Activated CD4-positive, alpha-beta T cell treated with anti-CD3 and anti-CD28 coated beads, Interleukin-2, amount 10 ng/mL, durations not matched to agents 7 days and 5 days (primary cell): ENCODE measurements around the gene LRGUK. TPM values are rescaled to one million over a fixed set of nuclear protein-coding genes. Genes with fewer than 3 reads are reported as not detected.

Source experiments
- CTCF ChIA-PET: fragments of 350-600 bp; sonication (Branson Sonifier 250); formaldehyde crosslinking; loops from one replicate; lab custom pipeline; 2021; ENCODE audit warnings: antibody characterized with exemption; lab: Charles Lee
- POLR2A ChIA-PET: fragments of 350-600 bp; sonication (Branson Sonifier 250); formaldehyde crosslinking; loops from one replicate; lab custom pipeline; 2021; ENCODE audit warnings: antibody characterized with exemption; lab: Charles Lee
- DNase-seq: peaks from one replicate; pipeline ENCODE4 v3.0.0-alpha.2; 2020
- H3K27ac Mint-ChIP-seq: one replicate; pipeline ENCODE4 v1.8.0; 2021; ENCODE audit warnings: mild to moderate bottlenecking, moderate library complexity, mixed read lengths
- H3K27me3 Mint-ChIP-seq: one replicate; pipeline ENCODE4 v1.8.0; 2021; ENCODE audit warnings: mixed read lengths
- H3K36me3 Mint-ChIP-seq: one replicate; pipeline ENCODE4 v1.8.0; 2021; ENCODE audit warnings: low read depth, mixed read lengths
- H3K4me1 Mint-ChIP-seq: one replicate; pipeline ENCODE4 v1.8.0; 2021; ENCODE audit warnings: mixed read lengths
- H3K4me3 Mint-ChIP-seq: one replicate; pipeline ENCODE4 v1.8.0; 2021; ENCODE audit warnings: mild to moderate bottlenecking, moderate library complexity, mixed read lengths
- H3K9me3 Mint-ChIP-seq: one replicate; pipeline ENCODE4 v1.8.0; 2021; ENCODE audit warnings: mixed read lengths
- total RNA-seq, 2 experiments: library from RNA; stranded (reverse); gene quantifications; one replicate each; pipeline ENCODE4 v1.2.3, GENCODE V29; 2021

Gene LRGUK
- total RNA-seq, 2 experiments from 2014 or later, result 0.17 to 0.25 TPM

DNA sequence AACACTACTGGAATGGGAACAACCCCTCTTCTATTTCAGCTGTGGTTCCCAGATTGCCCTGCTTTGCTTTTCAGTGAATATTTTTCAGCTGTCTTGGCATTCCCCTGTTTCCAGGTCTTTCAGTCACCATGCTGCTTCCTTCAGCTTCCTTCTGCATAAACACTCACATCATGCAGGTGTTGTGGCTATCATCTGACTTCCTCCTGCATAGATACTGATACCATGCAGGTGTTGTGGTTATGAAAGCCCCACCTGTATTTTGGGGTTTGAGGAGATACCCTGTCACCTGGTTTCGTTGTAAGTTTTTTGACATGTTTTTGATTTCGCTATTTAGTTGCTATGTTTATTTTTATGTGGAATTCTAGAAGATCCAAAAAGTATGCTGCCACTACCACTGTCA, 118.1 kb downstream of the LRGUK start:
- Mint-ChIP-seq H3K4me3 (no peak overlapping the region), H3K27me3 (peaks cover 2% of the 10 kb centered on the region), H3K9me3 (peaks cover 3% of the 10 kb centered on the region), H3K36me3 (no peaks in the 10 kb centered on the region), H3K27ac (no peak overlapping the region), H3K4me1 (no peaks in the 10 kb centered on the region)
- ChIA-PET CTCF (no interaction called here), POLR2A (no interaction called here)
- no peak for DNase-seq

DNA sequence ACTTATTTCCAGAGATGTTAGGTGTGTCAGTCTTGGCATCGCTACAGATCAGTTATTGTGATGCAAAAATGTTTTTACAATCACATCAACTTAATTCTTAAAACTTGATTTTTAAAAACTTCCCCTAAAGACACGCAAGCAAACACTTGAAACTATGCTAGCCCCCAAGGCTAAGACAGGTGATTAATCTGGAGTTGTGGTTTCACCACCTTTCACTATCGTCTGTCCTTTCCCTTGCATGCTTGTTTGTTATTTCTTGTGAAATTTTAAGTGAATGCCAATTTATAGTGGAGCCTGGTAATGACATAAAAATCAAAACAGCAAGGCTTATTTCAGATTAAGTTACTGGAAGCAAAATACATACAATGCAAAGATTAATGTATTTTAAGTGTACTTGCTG, 119.2 kb downstream of the LRGUK start:
- DNase-seq, result no peak
- Mint-ChIP-seq H3K4me3 (no peak overlapping the region), H3K4me1 (no peaks in the 10 kb centered on the region), H3K27me3 (peaks cover 4% of the 10 kb centered on the region), H3K36me3 (no peaks in the 10 kb centered on the region), H3K27ac (no peak overlapping the region), H3K9me3 (no peaks in the 10 kb centered on the region)
- ChIA-PET POLR2A (no interaction called here), CTCF (no interaction called here)

DNA sequence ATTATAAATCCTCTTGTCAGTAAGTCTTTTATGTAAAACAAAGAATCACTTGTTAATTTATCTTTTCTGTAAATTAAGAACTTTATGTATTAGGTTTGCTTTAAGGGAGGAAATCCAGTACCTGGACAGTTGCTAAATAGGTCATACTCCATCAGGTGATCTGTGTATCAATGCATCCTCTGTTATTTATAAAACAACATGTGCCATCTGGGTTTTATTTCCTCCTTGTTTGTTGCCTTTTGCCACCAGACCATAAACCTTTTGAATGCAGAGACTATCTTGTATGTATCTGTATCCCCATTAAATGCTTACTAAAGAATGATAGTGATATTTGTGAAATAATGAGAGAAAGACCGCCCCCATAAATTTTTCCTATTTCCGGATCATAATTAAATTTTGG, 119.6 kb downstream of the LRGUK start:
- POLR2A ChIA-PET, result no interaction called here
- no peak overlapping the region for H3K4me3 Mint-ChIP-seq
- CTCF ChIA-PET, result no interaction called here
- H3K27me3 Mint-ChIP-seq, result peaks cover 4% of the 10 kb centered on the region
- no peak overlapping the region for H3K27ac Mint-ChIP-seq
- DNase-seq, result no peak
- H3K9me3 Mint-ChIP-seq, result no peaks in the 10 kb centered on the region
- no peaks in the 10 kb centered on the region for H3K4me1 Mint-ChIP-seq
- no peaks in the 10 kb centered on the region for H3K36me3 Mint-ChIP-seq

DNA sequence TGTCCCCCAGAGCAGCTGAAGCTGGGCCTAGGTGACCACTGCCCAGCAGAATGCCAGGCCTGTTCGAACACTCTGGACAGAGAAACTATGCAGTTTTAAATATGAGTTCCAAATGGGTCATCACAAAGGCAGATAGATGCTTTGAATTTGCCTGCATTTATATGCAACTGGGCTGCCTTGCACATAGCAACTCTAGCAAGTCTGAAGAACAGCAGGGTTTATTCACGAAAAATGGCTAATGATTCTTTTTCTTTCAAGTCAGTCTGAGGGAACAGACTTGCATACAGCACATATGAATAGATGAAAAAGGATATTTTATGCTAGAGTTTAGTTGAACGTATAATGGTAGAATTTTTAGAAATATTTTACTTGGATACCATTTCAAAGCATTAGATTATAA, 121.1 kb downstream of the LRGUK start:
- no peaks in the 10 kb centered on the region for H3K36me3 Mint-ChIP-seq
- ChIA-PET CTCF (no interaction called here), POLR2A (no interaction called here)
- peaks cover 4% of the 10 kb centered on the region for H3K27me3 Mint-ChIP-seq
- no peak for DNase-seq
- no peak overlapping the region for H3K4me3 Mint-ChIP-seq
- no peaks in the 10 kb centered on the region for H3K4me1 Mint-ChIP-seq
- no peaks in the 10 kb centered on the region for H3K9me3 Mint-ChIP-seq
- no peak overlapping the region for H3K27ac Mint-ChIP-seq

DNA sequence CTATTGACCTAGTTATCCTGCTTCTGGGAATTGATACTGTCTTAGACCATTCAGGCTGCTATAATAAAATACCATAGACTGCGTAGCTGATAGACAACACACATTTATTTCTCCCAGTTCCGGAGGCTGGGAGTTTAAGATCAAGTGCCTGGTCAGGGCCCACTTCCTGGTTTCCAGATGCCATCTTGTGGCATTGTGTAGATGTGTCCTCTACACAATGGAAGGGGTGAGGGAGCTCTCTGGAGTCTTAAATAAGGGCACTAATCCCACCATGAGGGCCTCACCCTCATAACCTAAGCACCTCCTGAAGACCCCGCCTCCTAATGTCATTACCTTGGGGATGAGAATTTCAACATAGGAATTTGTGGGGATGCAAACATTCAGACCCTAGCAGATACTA, 127.2 kb downstream of the LRGUK start:
- H3K4me3 Mint-ChIP-seq, result no peak overlapping the region
- no peak overlapping the region for H3K27ac Mint-ChIP-seq
- ChIA-PET POLR2A (no interaction called here), CTCF (no interaction called here)
- no peaks in the 10 kb centered on the region for H3K36me3 Mint-ChIP-seq
- H3K4me1 Mint-ChIP-seq, result no peaks in the 10 kb centered on the region
- H3K27me3 Mint-ChIP-seq, result peaks cover 2% of the 10 kb centered on the region
- no peak for DNase-seq
- no peaks in the 10 kb centered on the region for H3K9me3 Mint-ChIP-seq

DNA sequence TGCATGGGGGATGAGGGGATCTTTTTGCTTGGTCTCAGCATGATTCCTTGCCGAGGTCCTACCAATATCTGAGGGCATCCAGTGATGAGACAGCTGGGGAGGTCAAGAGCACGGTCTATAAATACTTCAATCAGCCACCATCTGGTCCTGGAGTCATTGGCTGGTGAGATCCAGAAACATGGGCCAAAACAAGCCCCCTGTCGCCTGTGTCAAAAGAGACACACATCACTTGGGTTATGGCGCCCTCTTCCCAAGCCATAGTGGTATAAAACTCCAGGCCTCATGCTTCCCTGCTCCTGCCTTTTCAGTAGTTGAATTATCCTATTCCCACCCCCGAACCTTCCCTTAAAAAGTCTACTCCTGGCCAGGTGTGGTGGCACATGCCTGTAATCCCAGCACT, 128.7 kb downstream of the LRGUK start:
- Mint-ChIP-seq H3K4me3 (no peak overlapping the region), H3K27ac (no peak overlapping the region), H3K36me3 (no peaks in the 10 kb centered on the region), H3K9me3 (no peaks in the 10 kb centered on the region), H3K4me1 (no peaks in the 10 kb centered on the region), H3K27me3 (no peaks in the 10 kb centered on the region)
- DNase-seq, result no peak
- CTCF ChIA-PET, result no interaction called here
- POLR2A ChIA-PET, result no interaction called here

DNA sequence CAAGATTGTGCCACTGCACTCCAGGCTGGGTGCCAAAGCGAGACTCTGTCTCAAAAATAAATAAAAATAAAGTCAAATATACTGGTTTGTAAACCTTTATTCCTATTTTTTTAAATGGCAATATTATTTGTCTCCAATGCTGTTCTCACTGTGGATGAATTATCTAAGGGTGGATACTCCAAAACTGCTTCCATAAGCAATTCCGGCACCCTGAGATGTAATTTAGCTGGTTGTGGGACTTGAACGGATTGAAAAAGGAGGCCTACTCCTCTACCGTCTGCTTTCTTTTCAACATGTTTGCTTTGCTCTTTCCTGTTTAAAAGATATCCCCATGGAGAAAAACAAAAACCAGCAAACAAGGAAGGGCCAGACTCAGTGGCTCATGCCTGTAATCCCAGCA, 135.2 kb downstream of the LRGUK start:
- Mint-ChIP-seq H3K27ac (no peak overlapping the region), H3K27me3 (no peaks in the 10 kb centered on the region), H3K36me3 (no peaks in the 10 kb centered on the region), H3K9me3 (no peaks in the 10 kb centered on the region), H3K4me1 (no peaks in the 10 kb centered on the region), H3K4me3 (no peak overlapping the region)
- ChIA-PET POLR2A (no interaction called here), CTCF (no interaction called here)
- DNase-seq, result no peak

DNA sequence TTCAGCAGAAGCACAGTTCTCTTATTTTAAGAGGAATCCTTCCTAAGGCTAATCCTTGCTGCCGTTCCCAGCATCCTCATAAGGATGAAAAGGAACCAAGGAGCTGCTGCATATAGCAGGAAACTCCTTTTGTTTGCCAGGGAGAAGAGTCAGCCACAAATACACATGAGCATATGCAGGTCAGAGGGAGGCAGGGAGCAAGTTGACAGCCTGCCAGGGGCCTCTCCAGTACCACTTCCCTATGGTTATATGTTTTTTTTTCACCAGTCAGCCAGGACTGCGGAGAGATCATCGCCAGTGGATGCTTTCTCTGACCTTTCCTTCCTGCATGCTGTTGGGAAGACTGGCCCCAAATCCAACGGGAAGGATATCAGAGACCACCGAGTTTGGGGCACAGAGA, 149.8 kb downstream of the LRGUK start:
- Mint-ChIP-seq H3K9me3 (no peaks in the 10 kb centered on the region), H3K36me3 (no peaks in the 10 kb centered on the region), H3K4me3 (no peak overlapping the region), H3K4me1 (no peaks in the 10 kb centered on the region), H3K27ac (no peak overlapping the region), H3K27me3 (peaks cover 25% of the 10 kb centered on the region)
- CTCF ChIA-PET, result no interaction called here
- POLR2A ChIA-PET, result no interaction called here
- no peak for DNase-seq

DNA sequence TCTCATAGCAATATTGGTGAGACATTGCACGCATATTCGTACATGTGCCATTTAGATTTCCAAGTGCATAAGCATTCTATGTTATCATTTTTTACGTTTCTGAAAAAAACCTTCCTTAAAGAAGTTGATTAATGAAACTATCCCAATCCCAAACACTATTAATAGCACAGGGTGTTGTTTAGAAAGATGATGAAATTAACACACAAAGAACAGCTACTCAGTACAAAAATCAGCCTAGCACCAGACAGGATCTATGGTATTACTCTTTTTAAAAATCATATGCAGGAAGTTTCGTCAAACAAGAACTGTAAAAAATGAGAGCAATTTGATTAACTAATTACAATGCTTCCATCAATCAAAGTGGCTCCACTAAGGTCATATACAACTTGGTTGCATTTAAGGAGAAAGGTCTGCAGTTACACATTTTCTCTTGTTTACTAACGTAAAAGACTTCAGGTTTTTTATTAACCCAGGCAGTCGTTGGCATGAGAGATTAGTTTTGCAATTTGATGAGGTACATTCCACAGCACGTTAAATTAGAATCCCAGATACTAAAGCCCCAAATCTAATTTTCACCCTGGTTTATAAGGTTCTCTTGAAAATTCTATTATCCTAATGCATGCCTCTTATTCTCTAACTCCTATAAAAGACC, 151.5 kb downstream of the LRGUK start:
- H3K4me1 Mint-ChIP-seq, result no peaks in the 10 kb centered on the region
- H3K27me3 Mint-ChIP-seq, result peaks cover 18% of the 10 kb centered on the region
- no peaks in the 10 kb centered on the region for H3K36me3 Mint-ChIP-seq
- CTCF ChIA-PET, result no interaction called here
- no peak overlapping the region for H3K4me3 Mint-ChIP-seq
- H3K27ac Mint-ChIP-seq, result no peak overlapping the region
- POLR2A ChIA-PET, result no interaction called here
- DNase-seq, result no peak
- H3K9me3 Mint-ChIP-seq, result no peaks in the 10 kb centered on the region

DNA sequence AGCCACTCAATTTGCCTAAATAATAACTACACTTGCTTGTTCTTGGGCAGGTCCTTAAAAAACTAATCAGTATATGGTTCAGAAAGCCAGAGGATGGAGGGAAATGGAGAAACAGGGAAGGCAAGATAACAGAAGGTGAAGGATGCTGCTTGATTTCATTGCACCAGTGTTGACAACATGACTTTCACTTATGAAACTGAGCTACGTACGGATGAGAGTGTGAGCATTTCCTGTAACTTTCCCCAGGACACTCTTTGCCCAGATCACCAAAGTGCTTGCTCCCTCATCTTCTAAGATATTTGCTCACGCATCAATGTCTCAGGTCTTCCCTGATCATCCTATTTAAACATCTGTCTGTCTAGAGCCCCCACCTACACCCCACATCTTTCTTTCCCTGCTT, 152.2 kb downstream of the LRGUK start:
- ChIA-PET POLR2A (no interaction called here), CTCF (no interaction called here)
- no peaks in the 10 kb centered on the region for H3K4me1 Mint-ChIP-seq
- H3K27ac Mint-ChIP-seq, result no peak overlapping the region
- no peaks in the 10 kb centered on the region for H3K9me3 Mint-ChIP-seq
- no peak for DNase-seq
- peaks cover 18% of the 10 kb centered on the region for H3K27me3 Mint-ChIP-seq
- H3K36me3 Mint-ChIP-seq, result no peaks in the 10 kb centered on the region
- H3K4me3 Mint-ChIP-seq, result no peak overlapping the region

DNA sequence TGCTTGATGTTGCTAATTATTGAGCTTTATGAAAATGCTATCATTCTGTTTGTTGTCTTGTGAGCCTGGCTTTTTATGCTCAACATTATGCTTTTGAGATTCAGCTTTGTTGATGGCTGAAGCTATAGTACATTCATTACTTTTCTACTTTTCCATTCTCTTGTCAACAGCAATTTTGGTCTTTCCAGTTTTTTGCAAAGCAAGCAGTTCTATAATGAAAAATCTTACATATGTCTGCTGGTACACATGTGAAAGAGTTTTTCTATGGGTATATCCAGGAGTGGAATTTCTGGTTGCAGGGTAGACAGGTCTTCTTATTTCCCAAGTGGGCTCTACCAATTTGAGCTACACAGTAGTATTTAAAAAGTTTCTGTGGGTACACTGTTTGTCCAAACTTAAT, 152.8 kb downstream of the LRGUK start:
- DNase-seq, result no peak
- CTCF ChIA-PET, result interaction anchor here (0.5 kb wide), 1 partner anchor 45 kb away, joined by 3 read pairs; no protein-coding TSS in a partner anchor
- no peak overlapping the region for H3K4me3 Mint-ChIP-seq
- no peak overlapping the region for H3K27ac Mint-ChIP-seq
- H3K27me3 Mint-ChIP-seq, result peaks cover 18% of the 10 kb centered on the region
- H3K4me1 Mint-ChIP-seq, result no peaks in the 10 kb centered on the region
- POLR2A ChIA-PET, result no interaction called here
- H3K9me3 Mint-ChIP-seq, result no peaks in the 10 kb centered on the region
- no peaks in the 10 kb centered on the region for H3K36me3 Mint-ChIP-seq

DNA sequence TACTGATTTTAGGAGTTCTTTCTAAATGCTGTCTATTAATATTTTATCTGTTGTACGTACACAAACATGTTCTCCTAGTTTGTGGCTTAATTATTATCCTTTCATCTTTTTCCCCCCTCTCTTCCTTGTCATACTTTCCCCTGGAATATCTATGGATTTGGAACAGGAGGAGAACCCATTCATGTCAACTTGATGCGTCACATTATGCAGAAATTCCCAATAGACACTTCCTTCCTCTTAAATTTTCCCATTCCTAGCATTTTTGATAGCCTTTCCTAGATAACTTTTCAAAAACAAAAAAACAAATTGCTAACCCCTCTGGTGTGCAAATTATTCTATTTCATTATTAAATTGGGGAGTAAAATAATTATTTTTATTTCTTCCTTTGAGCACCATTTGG, 153.4 kb downstream of the LRGUK start:
- CTCF ChIA-PET, result interaction anchor here (0.5 kb wide), 1 partner anchor 45 kb away, joined by 3 read pairs; no protein-coding TSS in a partner anchor
- POLR2A ChIA-PET, result no interaction called here
- no peaks in the 10 kb centered on the region for H3K9me3 Mint-ChIP-seq

DNA sequence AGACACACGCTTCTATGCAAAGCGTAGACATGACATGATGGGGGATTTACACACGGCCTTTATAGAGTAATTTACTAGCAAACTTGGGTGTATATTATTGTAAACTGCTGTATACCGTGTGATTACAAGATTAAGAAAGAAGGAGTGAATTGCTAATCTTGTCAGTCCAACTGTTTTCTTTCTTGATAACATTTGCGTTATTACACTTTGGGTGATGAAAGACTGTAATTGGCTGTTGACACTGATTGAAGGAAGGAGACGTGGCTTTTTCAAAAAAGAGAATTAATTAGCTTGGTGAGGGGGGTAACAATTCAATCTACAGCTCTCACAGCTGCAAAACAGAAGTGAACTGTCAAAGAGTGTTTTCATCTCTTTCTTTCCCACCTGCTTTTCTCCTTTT, 156.9 kb downstream of the LRGUK start:
- H3K4me1 Mint-ChIP-seq, result no peaks in the 10 kb centered on the region
- DNase-seq, result no peak
- ChIA-PET CTCF (no interaction called here), POLR2A (no interaction called here)
- H3K27ac Mint-ChIP-seq, result no peak overlapping the region
- H3K4me3 Mint-ChIP-seq, result no peak overlapping the region
- no peaks in the 10 kb centered on the region for H3K36me3 Mint-ChIP-seq
- no peaks in the 10 kb centered on the region for H3K9me3 Mint-ChIP-seq
- H3K27me3 Mint-ChIP-seq, result peaks cover 6% of the 10 kb centered on the region

More for the DNA sequence above, 153.4 kb downstream of the LRGUK start:
- no peak overlapping the region for H3K27ac Mint-ChIP-seq
- H3K27me3 Mint-ChIP-seq, result peaks cover 13% of the 10 kb centered on the region
- no peaks in the 10 kb centered on the region for H3K4me1 Mint-ChIP-seq
- no peak overlapping the region for H3K4me3 Mint-ChIP-seq
- DNase-seq, result no peak
- H3K36me3 Mint-ChIP-seq, result no peaks in the 10 kb centered on the region

DNA sequence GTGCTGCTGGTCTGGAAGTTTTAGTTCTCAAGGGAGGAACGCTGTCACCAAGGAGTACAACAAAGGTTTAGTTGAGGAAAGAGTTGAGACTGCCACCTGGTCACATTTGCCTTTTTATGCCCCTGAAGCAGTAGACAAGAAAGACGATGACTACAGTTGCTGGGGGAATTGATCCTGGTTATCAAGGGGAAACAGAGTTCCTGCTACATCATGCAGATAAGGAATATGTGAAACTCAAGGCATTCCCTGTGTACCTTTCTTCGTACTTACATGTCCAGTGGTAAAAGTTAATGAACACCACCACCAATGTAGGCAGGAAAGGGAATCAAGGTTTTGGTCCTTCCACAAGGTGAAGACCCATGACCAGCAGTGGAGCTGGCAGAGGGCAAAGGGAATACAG, 157.8 kb downstream of the LRGUK start:
- H3K27ac Mint-ChIP-seq, result no peak overlapping the region
- H3K4me1 Mint-ChIP-seq, result no peaks in the 10 kb centered on the region
- peaks cover under 1% of the 10 kb centered on the region for H3K27me3 Mint-ChIP-seq
- no peak overlapping the region for H3K4me3 Mint-ChIP-seq
- POLR2A ChIA-PET, result no interaction called here
- no peaks in the 10 kb centered on the region for H3K9me3 Mint-ChIP-seq
- CTCF ChIA-PET, result interaction anchor here (0.7 kb wide), 1 partner anchor 338 kb away, joined by 3 read pairs; no protein-coding TSS in a partner anchor
- no peak for DNase-seq
- H3K36me3 Mint-ChIP-seq, result no peaks in the 10 kb centered on the region
